WI38 (cell line): ENCODE results near the gene PTPN20.

Source experiments
- H3K4me3 ChIP-seq: 2 replicates; pipeline ENCODE4 v1.5.1; 2011; ENCODE audit warnings: low read depth, mild to moderate bottlenecking, control low read depth, low read length
- CTCF ChIP-seq: IDR thresholded peaks from 2 replicates; pipeline ENCODE4 v1.5.1; 2012; ENCODE audit warnings: low read depth, mild to moderate bottlenecking, control low read depth, low read length

The PTPN20 gene

GRCh38 chr10:47050618-47051455 is 139.6 kb downstream of the PTPN20 start:
- no peak for TF ChIP-seq CTCF
- H3K4me3 ChIP-seq, result no peak overlapping the region

- H3K4me3 ChIP-seq, result no peak overlapping the region
- no peak for TF ChIP-seq CTCF
Observed at GRCh38 chr10:47051741-47052238, 140.6 kb downstream of the PTPN20 start.
